Thyroid gland (tissue), 4 donors: ENCODE data around the gene DUOXA1.

Experiments
- CTCF ChIP-seq, 6 experiments: fragments of 200-600 bp in 3 of 6; fragments of 450-650 bp in 3 of 6; sonication (generic) in 3 of 6; IDR thresholded peaks; one replicate each; pipeline ENCODE4 v1.5.1; 2016 to 2019; ENCODE audit warnings: antibody characterized with exemption in 6 of 6, mild to moderate bottlenecking in 2 of 6, inconsistent platforms in 1 of 6, moderate library complexity in 1 of 6
- POLR2A ChIP-seq, 2 donors: fragments of 450-650 bp; IDR thresholded peaks; one replicate each; pipeline ENCODE4 v1.6.1; 2017; ENCODE audit warnings: antibody characterized with exemption in 2 of 2, mild to moderate bottlenecking in 2 of 2, moderate library complexity in 1 of 2

- no peak for TF ChIP-seq POLR2A (IDR thresholded peaks at IDR 0.05)
- no peak for TF ChIP-seq CTCF (IDR thresholded peaks at IDR 0.05)
Measured at GRCh38 chr15:45116006-45116481, 13.6 kb downstream of the DUOXA1 start.
